NCI-H1436 (cell line): ENCODE measurements around the gene MAP3K5.
A peak's percentile ranks its signal among the peaks of the same experiment; 100 is the strongest.
"Not testable (repeated sequence)": the region's sequence is repeated elsewhere in the genome, so short reads cannot be mapped to it uniquely, and the experiment has no call there.

Experiments
- DNase-seq: peaks from one replicate; lab custom pipeline; 2025; lab: John Stamatoyannopoulos, UW

Gene MAP3K5

GRCh38 chr6:136792410-136793262, at the start of gene MAP3K5:
MAP3K5 (minus strand) TSS chr6:136792477; CDS start chr6:136792157, 320 bp downstream.
- peak; percentile 81 for DNase-seq

GRCh38 chr6:136840276-136841001, 48.2 kb upstream of the MAP3K5 start:
- no peak for DNase-seq

GRCh38 chr6:136831873-136832562, 39.7 kb upstream of the MAP3K5 start:
- no peak for DNase-seq

- no peak for DNase-seq
Observed at GRCh38 chr6:136826216-136826615, 33.9 kb upstream of the MAP3K5 start.

- no peak for DNase-seq
Observed at GRCh38 chr6:136823128-136823660, 30.9 kb upstream of the MAP3K5 start.

- peak; percentile 82 for DNase-seq
Observed at GRCh38 chr6:136822376-136823127, 30.3 kb upstream of the MAP3K5 start, which contains the start of gene PEX7. PEX7 (plus strand) TSS chr6:136822592; CDS start chr6:136822666, 74 bp downstream.

- no peak for DNase-seq
Observed at GRCh38 chr6:136822046-136822375, 29.7 kb upstream of the MAP3K5 start.

- DNase-seq, result no peak
Observed at GRCh38 chr6:136820561-136820960, 28.3 kb upstream of the MAP3K5 start.

GRCh38 chr6:136816656-136817055, 24.4 kb upstream of the MAP3K5 start:
- no peak for DNase-seq

- not testable (repeated sequence) for DNase-seq
Observed at GRCh38 chr6:136815608-136816007, 23.3 kb upstream of the MAP3K5 start.

- no peak for DNase-seq
Observed at GRCh38 chr6:136812174-136812573, 19.9 kb upstream of the MAP3K5 start.

- DNase-seq, result no peak
Observed at GRCh38 chr6:136811272-136811671, 19.0 kb upstream of the MAP3K5 start.

- no peak for DNase-seq
Observed at GRCh38 chr6:136809091-136809860, 17.0 kb upstream of the MAP3K5 start.

- DNase-seq, result no peak
Observed at GRCh38 chr6:136803608-136804007, 11.3 kb upstream of the MAP3K5 start.

GRCh38 chr6:136801581-136801980, 9.3 kb upstream of the MAP3K5 start:
- DNase-seq, result no peak

- no peak for DNase-seq
Observed at GRCh38 chr6:136798044-136798443, 5.8 kb upstream of the MAP3K5 start.

GRCh38 chr6:136795996-136796395, 3.7 kb upstream of the MAP3K5 start:
- DNase-seq, result no peak

GRCh38 chr6:136795386-136795785, 3.1 kb upstream of the MAP3K5 start:
- DNase-seq, result no peak

- no peak for DNase-seq
Observed at GRCh38 chr6:136793363-136793762, 1.1 kb upstream of the MAP3K5 start.

GRCh38 chr6:136792095-136792409, 225 bp downstream of the MAP3K5 start:
- DNase-seq, result no peak
